HepG2 (cell line): ENCODE data around the gene TDRD3. TPM values are rescaled to one million over a fixed set of nuclear protein-coding genes. Genes with fewer than 3 reads are reported as not detected.

Source experiments
- ATAC-seq: fragments of 200-7000 bp; cut with Tn5 transposase; 3 replicates; pipeline ENCODE4 v1.9.1; 2020; ENCODE audit warnings: mild to moderate bottlenecking, moderate library complexity
- BruUV-seq: library from RNA; stranded (reverse); fragments of 400-500 nt; replicated peaks from 2 replicates; lab custom pipeline; 2021; lab: Mats Ljungman, UMichigan
- CTCF ChIA-PET: fragments of 300-600 bp; formaldehyde crosslinking; extraction: SDS; loops from one replicate; lab custom pipeline; 2021; ENCODE audit warnings: low total read pairs, inconsistent platforms, low intra/inter-chr PET ratio; lab: Yijun Ruan, JAX
- POLR2A ChIA-PET: fragments of 350-600 bp; sonication (Branson Sonifier 250); formaldehyde crosslinking; loops from one replicate; lab custom pipeline; 2020; ENCODE audit warnings: antibody characterized with exemption, inconsistent platforms; lab: Yijun Ruan, JAX
- DNase-seq: peaks from one replicate; pipeline ENCODE4 v3.0.0-alpha.2; 2015; ENCODE audit warnings: low spot score
- FAIRE-seq: peaks from 3 replicates; lab custom pipeline; 2011; peaks lifted over from hg19 to GRCh38; lab: Jason Lieb, UNC
- H2AFZ ChIP-seq: one replicate; pipeline ENCODE4 v1.6.1; 2011; ENCODE audit warnings: low read length, inconsistent platforms
- H3K27ac ChIP-seq: fragments of 300-600 bp; 3 replicates; pipeline ENCODE4 v1.8.0; 2011; ENCODE audit warnings: mixed run types, mild to moderate bottlenecking, mixed read lengths, low read length, inconsistent platforms; ENCODE audit not compliant: insufficient read depth; ENCODE audit errors: extremely low read length
- H3K27me3 ChIP-seq, 2 experiments: fragments of 200-600 bp in 1 of 2; 2 replicates in 1 of 2; 3 replicates in 1 of 2; pipeline versions ENCODE4 v1.6.0 to v1.8.0; 2011; ENCODE audit warnings: low read length in 2 of 2, mild to moderate bottlenecking in 2 of 2, moderate library complexity in 2 of 2, inconsistent platforms in 1 of 2; ENCODE audit not compliant: insufficient read depth in 2 of 2, control insufficient read depth in 1 of 2
- H3K36me3 ChIP-seq, 2 experiments: fragments of 200-600 bp in 1 of 2; replicated peaks in 1 of 2; 2 replicates in 1 of 2; 3 replicates in 1 of 2; pipeline versions ENCODE4 v1.5.1 to v1.8.0; 2011; ENCODE audit warnings: low read length in 2 of 2, inconsistent platforms in 1 of 2; ENCODE audit not compliant: insufficient read depth in 2 of 2, control insufficient read depth in 1 of 2
- H3K4me1 ChIP-seq: 2 replicates; pipeline ENCODE4 v1.5.1; 2012; ENCODE audit warnings: low read length, inconsistent platforms; ENCODE audit not compliant: insufficient read depth
- H3K4me2 ChIP-seq: 2 replicates; pipeline ENCODE4 v1.6.0; 2011; ENCODE audit warnings: low read depth, low read length, inconsistent platforms
- H3K4me3 ChIP-seq, 3 experiments: fragments of 200-600 bp in 1 of 3; sonication (generic), shearing (Covaris generic) in 1 of 3; replicated peaks in 1 of 3; 2 replicates each; pipeline ENCODE4 v1.5.1; 2011 to 2016; ENCODE audit warnings: low read length in 3 of 3, inconsistent platforms in 2 of 3, low read depth in 2 of 3, mild to moderate bottlenecking in 2 of 3, control low read depth in 1 of 3, mixed read lengths in 1 of 3; ENCODE audit not compliant: insufficient read depth in 1 of 3
- H3K79me2 ChIP-seq: one replicate; pipeline ENCODE4 v1.6.1; 2011; ENCODE audit warnings: low read length, inconsistent platforms; ENCODE audit not compliant: insufficient read depth
- H3K9ac ChIP-seq: 2 replicates; pipeline ENCODE4 v1.6.0; 2011; ENCODE audit warnings: mild to moderate bottlenecking, low read depth, low read length, inconsistent platforms; ENCODE audit not compliant: insufficient read depth
- H3K9me3 ChIP-seq: 2 replicates; pipeline ENCODE4 v1.5.1; 2012; ENCODE audit warnings: mild to moderate bottlenecking, low read length
- H4K20me1 ChIP-seq: 2 replicates; pipeline ENCODE4 v1.6.0; 2011; ENCODE audit warnings: inconsistent platforms, mild to moderate bottlenecking, low read length, moderate library complexity; ENCODE audit not compliant: insufficient read depth
- DNMT1 ChIP-seq: sonication (generic); formaldehyde crosslinking; IDR thresholded peaks from 2 replicates; pipeline ENCODE4 v1.5.1; 2020; ENCODE audit warnings: mild to moderate bottlenecking, missing genetic modification reagents
- MAFF ChIP-seq: IDR thresholded peaks from 2 replicates; pipeline ENCODE4 v1.6.1; 2011; ENCODE audit warnings: low read depth, low read length, improper control_type of control experiment
- MAFK ChIP-seq, 2 experiments: IDR thresholded peaks in 1 of 2; conservative IDR thresholded peaks in 1 of 2; 2 replicates each; pipeline ENCODE4 v1.6.1; 2011; ENCODE audit warnings: improper control_type of control experiment in 2 of 2, low read length in 2 of 2
- NPAS2 ChIP-seq: sonication (generic); formaldehyde crosslinking; IDR thresholded peaks from 2 replicates; pipeline ENCODE4 v1.8.0; 2022; ENCODE audit warnings: mild to moderate bottlenecking, missing genetic modification reagents, borderline replicate concordance
- POLR2AphosphoS5 ChIP-seq: IDR thresholded peaks from 2 replicates; pipeline ENCODE4 v1.6.1; 2012; ENCODE audit warnings: low read depth, low read length
- TBL1XR1 ChIP-seq: fragments of 150-350 bp; IDR thresholded peaks from 2 replicates; pipeline ENCODE4 v1.6.1; 2014; ENCODE audit warnings: borderline replicate concordance, low read length; ENCODE audit not compliant: partially characterized antibody
- TCF7L2 ChIP-seq: IDR thresholded peaks from 2 replicates; pipeline ENCODE4 v1.6.1; 2011; ENCODE audit warnings: mild to moderate bottlenecking, low read depth, low read length, moderate library complexity
- THYN1 ChIP-seq: sonication (generic); formaldehyde crosslinking; IDR thresholded peaks from 2 replicates; pipeline ENCODE4 v1.8.1; 2023; ENCODE audit warnings: low read depth, mild to moderate bottlenecking, moderate library complexity, missing genetic modification reagents, borderline replicate concordance
- TP53 ChIP-seq: sonication (generic); formaldehyde crosslinking; conservative IDR thresholded peaks from 2 replicates; pipeline ENCODE4 v1.4.0; 2020; ENCODE audit warnings: missing genetic modification reagents
- ZKSCAN5 ChIP-seq: sonication (generic); formaldehyde crosslinking; IDR thresholded peaks from 2 replicates; pipeline ENCODE4 v1.5.1; 2020; ENCODE audit warnings: mild to moderate bottlenecking, missing genetic modification reagents
- ZNF333 ChIP-seq: sonication (generic); formaldehyde crosslinking; IDR thresholded peaks from 2 replicates; pipeline ENCODE4 v1.4.0; 2020; ENCODE audit warnings: mild to moderate bottlenecking, missing genetic modification reagents, borderline replicate concordance
- ZNF572 ChIP-seq: sonication (generic); formaldehyde crosslinking; IDR thresholded peaks from 2 replicates; pipeline ENCODE4 v1.5.1; 2020; ENCODE audit warnings: mild to moderate bottlenecking, missing genetic modification reagents
- ZNF607 ChIP-seq: sonication (generic); formaldehyde crosslinking; IDR thresholded peaks from 2 replicates; pipeline ENCODE4 v1.5.1; 2020; ENCODE audit warnings: missing genetic modification reagents, mild to moderate bottlenecking, borderline replicate concordance
- ZNF737 ChIP-seq: sonication (generic); formaldehyde crosslinking; IDR thresholded peaks from 2 replicates; pipeline ENCODE4 v1.5.0; 2020; ENCODE audit warnings: missing genetic modification reagents, mild to moderate bottlenecking, borderline replicate concordance
- ZNF761 ChIP-seq: sonication (generic); formaldehyde crosslinking; conservative IDR thresholded peaks from 2 replicates; pipeline ENCODE4 v1.4.0; 2020; ENCODE audit warnings: mild to moderate bottlenecking, missing genetic modification reagents
- WGBS: methylation state at CpG from one replicate; pipeline ENCODE4 v1.1.6; 2017; ENCODE audit warnings: low lambda C conversion rate; 5-methylcytosine and 5-hydroxymethylcytosine counted together
- in situ Hi-C: cut with HindIII; loops from 2 replicates; pipeline ENCODE4 v1.10.0; 2017; ENCODE audit warnings: low pct_unique_long_range_greater_than_20kb; ENCODE audit not compliant: extremely low pct_ligation_motif_present
- intact Hi-C: fragments of 100-400 bp; cut with micrococcal nuclease; formaldehyde crosslinking; loops from one replicate; pipeline ENCODE4 v1.10.0; 2022; ENCODE audit not compliant: unreplicated experiment
- polyA plus RNA-seq, 8 experiments: library from polyadenylated mRNA; depleted of rRNA in 3 of 8; stranded (reverse) in 7 of 8; unstranded in 1 of 8; fragments of >200 nt; fragmentation: Illumina TruSeq in 4 of 8; extraction: Trizol in 4 of 8; gene quantifications; 2 replicates each; pipeline versions ENCODE4 v1.2.1 to v1.2.3, GENCODE V29; 2011 to 2016; ENCODE audit warnings: low read depth in 4 of 8, missing spikeins in 1 of 8, mixed read lengths in 1 of 8; ENCODE audit not compliant: insufficient read depth in 1 of 8
- total RNA-seq, 5 experiments: library from RNA; depleted of rRNA; stranded (reverse); fragments of >200 nt; fragmentation: Illumina TruSeq; extraction: Trizol; gene quantifications; 2 replicates each; pipeline ENCODE4 v1.2.3, GENCODE V29; 2016; ENCODE audit warnings: low read depth in 1 of 5
- TF ChIP-seq, protein P1 (sequence below): sonication (generic); formaldehyde crosslinking; IDR thresholded peaks from 2 replicates; pipeline ENCODE4 v1.5.1; 2020; ENCODE audit warnings: mild to moderate bottlenecking, missing genetic modification reagents, moderate library complexity
- TF ChIP-seq, protein P2 (sequence below): sonication (generic); formaldehyde crosslinking; IDR thresholded peaks from 2 replicates; pipeline ENCODE4 v1.5.0; 2020; ENCODE audit warnings: missing genetic modification reagents, mild to moderate bottlenecking, borderline replicate concordance

Gene TDRD3
- total and polyA plus RNA-seq, 2 of the 13 experiments (the other 11 are each of a cell fraction or from before 2014, with no cell fraction given), result 4.7 to 11.8 TPM

DNA sequence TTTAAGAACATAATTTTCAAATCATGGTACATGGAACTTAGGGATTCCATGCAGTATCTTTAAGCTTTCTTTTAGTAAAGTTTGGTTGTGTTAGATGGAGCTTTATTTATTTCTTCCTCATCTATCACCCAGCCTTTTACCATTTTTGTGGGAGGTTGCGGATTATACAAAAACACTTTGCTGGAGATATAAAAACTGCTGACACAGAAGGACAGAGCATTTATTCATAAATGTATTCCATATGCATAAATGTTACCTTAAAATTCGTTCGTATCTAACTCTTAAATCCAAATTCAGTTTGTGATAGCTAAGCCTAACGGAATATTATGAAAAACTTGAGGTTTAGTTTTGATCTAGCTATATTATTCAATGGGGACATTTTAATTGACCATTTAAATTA lies 143.3 kb downstream of the TDRD3 start:
- no peaks in the 10 kb centered on the region for H4K20me1 ChIP-seq
- H3K4me2 ChIP-seq, result no peak overlapping the region
- FAIRE-seq, result no peak
- TF ChIP-seq ZKSCAN5 (CRISPR knock-in tag) (no peak), ZNF607 (CRISPR knock-in tag) (no peak), MAFK (conservative IDR thresholded peaks at IDR 0.05 in 1 of 2, IDR thresholded peaks at IDR 0.05 in 1 of 2; ENCODE audit: low read length in 2 of 2) (peak; percentile 44 to 68; a peak in 3 of 4 replicates), TP53 (CRISPR knock-in tag) (no peak), DNMT1 (no peak), POLR2AphosphoS5 (no peak), MAFF (peak; percentile 47; the same call in 1 of the 2 replicates), TCF7L2 (no peak)
- ChIA-PET POLR2A (no interaction called here), CTCF (no interaction called here)
- H3K4me1 ChIP-seq, result no peaks in the 10 kb centered on the region
- H3K79me2 ChIP-seq, result no peaks in the 10 kb centered on the region
- no peaks in the 10 kb centered on the region for H3K9me3 ChIP-seq
- in situ Hi-C loops (no loop called here), intact Hi-C loops (no loop called here)
- H3K27me3 ChIP-seq, result no peaks in the 10 kb centered on the region
- H3K9ac ChIP-seq, result no peak overlapping the region
- BruUV-seq, result no TSS peak
- ATAC-seq, result no peak
- H3K36me3 ChIP-seq, result no peaks in the 10 kb centered on the region
- DNase-seq, result no peak
- H3K27ac ChIP-seq, result no peak overlapping the region
- WGBS, result 92% methylated on average over 4 of the region's 4 CpGs
- no peak overlapping the region for H2AFZ ChIP-seq
- no peak overlapping the region for H3K4me3 ChIP-seq

DNA sequence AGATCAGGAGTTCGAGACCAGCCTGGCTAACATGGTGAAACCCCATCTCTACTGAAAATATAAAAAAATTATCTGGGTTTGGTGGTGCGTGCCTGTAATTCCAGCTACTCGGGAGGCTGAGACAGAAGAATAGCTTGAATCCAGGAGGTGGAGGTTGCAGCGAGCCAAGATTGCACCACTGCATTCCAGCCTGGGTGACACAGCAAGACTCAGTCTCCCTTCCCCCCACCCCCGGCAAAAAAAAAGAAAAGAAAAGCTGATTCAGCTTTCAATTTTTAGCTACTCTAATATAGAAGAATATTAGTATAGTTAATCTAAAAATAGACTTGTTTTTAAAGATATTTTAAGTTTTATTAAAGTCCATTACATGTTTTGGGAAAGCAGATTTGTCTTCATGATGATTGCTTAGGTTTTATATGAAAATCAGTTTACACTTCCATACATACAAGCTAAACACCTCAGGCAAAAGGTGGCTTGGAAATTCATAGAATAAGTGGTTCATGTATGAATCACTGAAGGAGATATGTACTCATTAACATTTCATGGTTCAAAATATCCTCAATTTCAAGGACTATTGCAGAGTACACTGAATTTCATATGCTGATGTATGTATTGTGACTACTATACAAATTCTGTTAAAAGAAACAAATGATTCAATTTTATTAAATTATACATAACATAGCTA lies 165.2 kb downstream of the TDRD3 start:
- CTCF ChIA-PET, result no interaction called here
- no TSS peak for BruUV-seq
- no peak overlapping the region for H3K4me3 ChIP-seq
- TF ChIP-seq ZNF572 (no peak), ZNF333 (CRISPR knock-in tag) (no peak), THYN1 (CRISPR knock-in tag) (no peak), NPAS2 (CRISPR knock-in tag) (no peak), ZNF737 (CRISPR knock-in tag) (no peak), ZNF761 (no peak), TBL1XR1 (no peak)
- TF ChIP-seq, protein P1, sequence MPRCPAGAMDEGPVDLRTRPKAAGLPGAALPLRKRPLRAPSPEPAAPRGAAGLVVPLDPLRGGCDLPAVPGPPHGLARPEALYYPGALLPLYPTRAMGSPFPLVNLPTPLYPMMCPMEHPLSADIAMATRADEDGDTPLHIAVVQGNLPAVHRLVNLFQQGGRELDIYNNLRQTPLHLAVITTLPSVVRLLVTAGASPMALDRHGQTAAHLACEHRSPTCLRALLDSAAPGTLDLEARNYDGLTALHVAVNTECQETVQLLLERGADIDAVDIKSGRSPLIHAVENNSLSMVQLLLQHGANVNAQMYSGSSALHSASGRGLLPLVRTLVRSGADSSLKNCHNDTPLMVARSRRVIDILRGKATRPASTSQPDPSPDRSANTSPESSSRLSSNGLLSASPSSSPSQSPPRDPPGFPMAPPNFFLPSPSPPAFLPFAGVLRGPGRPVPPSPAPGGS (CRISPR knock-in tag), result no peak
- TF ChIP-seq, protein P2, sequence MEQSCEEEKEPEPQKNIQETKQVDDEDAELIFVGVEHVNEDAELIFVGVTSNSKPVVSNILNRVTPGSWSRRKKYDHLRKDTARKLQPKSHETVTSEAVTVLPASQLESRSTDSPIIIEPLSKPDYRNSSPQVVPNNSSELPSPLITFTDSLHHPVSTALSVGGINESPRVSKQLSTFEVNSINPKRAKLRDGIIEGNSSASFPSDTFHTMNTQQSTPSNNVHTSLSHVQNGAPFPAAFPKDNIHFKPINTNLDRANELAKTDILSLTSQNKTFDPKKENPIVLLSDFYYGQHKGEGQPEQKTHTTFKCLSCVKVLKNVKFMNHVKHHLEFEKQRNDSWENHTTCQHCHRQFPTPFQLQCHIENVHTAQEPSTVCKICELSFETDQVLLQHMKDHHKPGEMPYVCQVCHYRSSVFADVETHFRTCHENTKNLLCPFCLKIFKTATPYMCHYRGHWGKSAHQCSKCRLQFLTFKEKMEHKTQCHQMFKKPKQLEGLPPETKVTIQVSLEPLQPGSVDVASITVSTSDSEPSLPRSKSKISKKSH, result no peak

More for the DNA sequence above, 165.2 kb downstream of the TDRD3 start:
- ATAC-seq, result no peak
- WGBS, result 92% methylated on average over 5 of the region's 5 CpGs
- Histone ChIP-seq H3K9ac (no peak overlapping the region), H3K79me2 (no peaks in the 10 kb centered on the region), H2AFZ (no peak overlapping the region), H3K36me3 (no peaks in the 10 kb centered on the region), H3K4me1 (no peaks in the 10 kb centered on the region), H3K27me3 (no peaks in the 10 kb centered on the region), H3K27ac (no peak overlapping the region), H3K4me2 (no peak overlapping the region), H3K9me3 (no peaks in the 10 kb centered on the region), H4K20me1 (no peaks in the 10 kb centered on the region)
- POLR2A ChIA-PET, result no interaction called here
- no peak for DNase-seq
- in situ Hi-C loops (no loop called here), intact Hi-C loops (no loop called here)
- no peak for FAIRE-seq
